Mesothelial cell of epicardium (in vitro differentiated cells): Measurements from ENCODE around the gene CDX1. TPM values are rescaled to one million over a fixed set of nuclear protein-coding genes. Genes with fewer than 3 reads are reported as not detected.
A peak's percentile ranks its signal among the peaks of the same experiment; 100 is the strongest.

Experiments used
- DNase-seq, 2 experiments: peaks; one replicate each; pipeline ENCODE4 v3.0.0; 2021; ENCODE audit warnings: low spot score in 2 of 2; ENCODE audit not compliant: unreplicated experiment in 2 of 2
- H3K27ac Mint-ChIP-seq: 2 replicates; pipeline ENCODE4 v1.8.0; 2021; ENCODE audit warnings: mixed read lengths
- H3K27me3 Mint-ChIP-seq: 2 replicates; pipeline ENCODE4 v1.8.0; 2021; ENCODE audit warnings: low read depth, mixed read lengths
- H3K36me3 Mint-ChIP-seq: 2 replicates; pipeline ENCODE4 v1.8.0; 2021; ENCODE audit warnings: mixed read lengths
- H3K4me1 Mint-ChIP-seq: 2 replicates; pipeline ENCODE4 v1.8.0; 2021; ENCODE audit warnings: mixed read lengths
- H3K4me3 Mint-ChIP-seq: 2 replicates; pipeline ENCODE4 v1.8.0; 2021; ENCODE audit warnings: mild to moderate bottlenecking, moderate library complexity, mixed read lengths
- H3K9me3 Mint-ChIP-seq: 2 replicates; pipeline ENCODE4 v1.8.0; 2021; ENCODE audit warnings: mixed read lengths
- CTCF ChIP-seq: fragments of 200-600 bp; sonication (generic); IDR thresholded peaks from one replicate; pipeline ENCODE4 v1.5.0; 2021; ENCODE audit warnings: antibody characterized with exemption; ENCODE audit not compliant: unreplicated experiment
- total RNA-seq: library from RNA; stranded (reverse); gene quantifications from 3 replicates; pipeline ENCODE4 v1.2.1, GENCODE V29; 2021

CDX1 gene
- total RNA-seq, 1 donor from 2014 or later = 0.51 TPM

GRCh38 chr5:150209099-150209635 is 42.6 kb downstream of the CDX1 start:
- H3K27me3 Mint-ChIP-seq = no peaks in the 10 kb centered on the region
- no peaks in the 10 kb centered on the region for H3K36me3 Mint-ChIP-seq
- DNase-seq = no peak
- TF ChIP-seq CTCF = no peak
- H3K9me3 Mint-ChIP-seq = no peaks in the 10 kb centered on the region
- H3K4me1 Mint-ChIP-seq = peaks cover 14% of the 10 kb centered on the region
- no peak overlapping the region for H3K4me3 Mint-ChIP-seq
- no peak overlapping the region for H3K27ac Mint-ChIP-seq

- Mint-ChIP-seq H3K36me3 (no peaks in the 10 kb centered on the region), H3K4me3 (no peak overlapping the region), H3K9me3 (no peaks in the 10 kb centered on the region), H3K4me1 (peaks cover 11% of the 10 kb centered on the region), H3K27me3 (no peaks in the 10 kb centered on the region), H3K27ac (no peak overlapping the region)
- DNase-seq = no peak
- TF ChIP-seq CTCF = no peak
Measured at GRCh38 chr5:150210644-150211043, 44.1 kb downstream of the CDX1 start.

DNA sequence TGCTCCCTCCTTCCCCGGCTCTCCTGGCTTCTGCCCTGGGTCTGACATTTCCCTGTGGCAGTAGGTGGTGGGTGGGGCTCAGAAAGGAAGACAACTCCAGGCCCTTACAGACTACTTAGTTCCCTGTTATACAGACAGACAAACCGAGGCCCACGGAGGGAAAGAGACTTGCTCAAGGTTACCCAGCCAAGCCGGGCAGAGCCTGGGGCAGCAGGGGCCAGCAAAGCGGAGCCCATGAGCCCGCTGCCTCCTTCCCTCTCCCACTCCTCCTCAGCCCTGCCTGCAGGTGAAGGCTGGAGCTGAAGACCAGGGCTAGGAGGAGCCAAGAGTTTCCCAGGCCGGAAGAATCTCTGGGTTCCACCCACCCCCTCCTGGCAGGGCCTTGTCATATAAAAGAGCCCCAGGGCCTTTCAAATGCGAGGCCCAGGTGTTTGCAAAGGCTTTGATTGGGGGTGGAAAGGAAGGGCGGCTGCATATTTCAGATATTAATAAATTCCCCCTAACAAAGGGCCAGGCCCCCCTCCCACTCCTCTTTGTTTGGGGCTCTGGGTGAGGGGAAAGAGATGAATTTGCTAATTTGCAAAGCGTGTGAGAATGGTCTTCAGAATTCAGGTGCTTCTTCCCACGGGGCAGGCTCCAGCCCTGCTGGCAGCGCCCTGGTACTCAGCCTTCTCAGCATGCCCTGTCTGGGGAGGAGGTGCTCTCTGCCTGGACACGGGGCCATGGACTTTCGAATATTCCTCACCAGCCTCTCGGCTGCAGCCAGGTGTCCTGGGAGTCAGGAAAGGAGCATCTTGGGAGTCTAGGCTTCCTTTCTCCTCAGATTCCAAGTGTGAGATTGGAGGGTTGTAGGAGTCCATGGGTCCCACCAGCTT is 44.8 kb downstream of the CDX1 start:
- DNase-seq = no peak
- Mint-ChIP-seq H3K4me3 (no peak overlapping the region), H3K4me1 (peaks cover 11% of the 10 kb centered on the region), H3K9me3 (no peaks in the 10 kb centered on the region), H3K36me3 (no peaks in the 10 kb centered on the region), H3K27me3 (peaks cover 2% of the 10 kb centered on the region), H3K27ac (peak overlapping the region; percentile 50)
- no peak for TF ChIP-seq CTCF

GRCh38 chr5:150213530-150213929 is 47.0 kb downstream of the CDX1 start:
- DNase-seq = no peak
- H3K27me3 Mint-ChIP-seq = peaks cover 2% of the 10 kb centered on the region
- H3K4me3 Mint-ChIP-seq = no peak overlapping the region
- no peaks in the 10 kb centered on the region for H3K9me3 Mint-ChIP-seq
- no peaks in the 10 kb centered on the region for H3K36me3 Mint-ChIP-seq
- no peak overlapping the region for H3K27ac Mint-ChIP-seq
- TF ChIP-seq CTCF = no peak
- H3K4me1 Mint-ChIP-seq = peaks cover 11% of the 10 kb centered on the region

GRCh38 chr5:150214289-150214688 is 47.7 kb downstream of the CDX1 start:
- no peaks in the 10 kb centered on the region for H3K9me3 Mint-ChIP-seq
- H3K4me1 Mint-ChIP-seq = peaks cover 9% of the 10 kb centered on the region
- H3K4me3 Mint-ChIP-seq = no peak overlapping the region
- H3K27ac Mint-ChIP-seq = peak overlapping the region; percentile 43
- no peak for DNase-seq
- TF ChIP-seq CTCF = no peak
- H3K36me3 Mint-ChIP-seq = no peaks in the 10 kb centered on the region
- H3K27me3 Mint-ChIP-seq = peaks cover 2% of the 10 kb centered on the region
